VCaP (cell line): ENCODE measurements around the gene FOXN3.

Source experiments
- H3K27ac ChIP-seq: fragments of 450-650 bp; 2 replicates; pipeline ENCODE4 v1.5.1; 2017
- TF ChIP-seq, protein P1 (sequence below): fragments of 450-650 bp; conservative IDR thresholded peaks from 2 replicates; pipeline ENCODE4 v1.5.1; 2017; ENCODE audit warnings: mild to moderate bottlenecking, moderate library complexity

The FOXN3 gene

DNA sequence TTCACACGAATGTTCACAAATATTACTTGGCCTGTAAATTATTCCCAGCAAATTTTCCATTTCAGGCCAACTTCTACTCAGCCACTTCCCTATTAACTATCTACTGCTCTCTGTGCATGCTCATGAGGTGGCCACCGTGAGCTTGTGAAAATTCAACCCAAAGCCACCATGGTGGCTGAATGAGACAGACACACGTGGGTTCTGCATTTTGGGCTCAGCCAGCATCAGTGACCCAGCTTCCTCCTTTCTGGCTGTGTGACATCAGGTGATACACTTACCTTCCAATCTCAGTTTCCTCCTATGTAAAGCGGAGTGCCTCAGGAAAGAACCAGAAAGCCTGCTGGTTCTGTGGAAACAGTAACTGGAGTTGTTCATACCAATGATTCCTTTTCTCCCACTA lies 175.8 kb downstream of the FOXN3 start:
- H3K27ac ChIP-seq = no peak overlapping the region
- TF ChIP-seq, protein P1, sequence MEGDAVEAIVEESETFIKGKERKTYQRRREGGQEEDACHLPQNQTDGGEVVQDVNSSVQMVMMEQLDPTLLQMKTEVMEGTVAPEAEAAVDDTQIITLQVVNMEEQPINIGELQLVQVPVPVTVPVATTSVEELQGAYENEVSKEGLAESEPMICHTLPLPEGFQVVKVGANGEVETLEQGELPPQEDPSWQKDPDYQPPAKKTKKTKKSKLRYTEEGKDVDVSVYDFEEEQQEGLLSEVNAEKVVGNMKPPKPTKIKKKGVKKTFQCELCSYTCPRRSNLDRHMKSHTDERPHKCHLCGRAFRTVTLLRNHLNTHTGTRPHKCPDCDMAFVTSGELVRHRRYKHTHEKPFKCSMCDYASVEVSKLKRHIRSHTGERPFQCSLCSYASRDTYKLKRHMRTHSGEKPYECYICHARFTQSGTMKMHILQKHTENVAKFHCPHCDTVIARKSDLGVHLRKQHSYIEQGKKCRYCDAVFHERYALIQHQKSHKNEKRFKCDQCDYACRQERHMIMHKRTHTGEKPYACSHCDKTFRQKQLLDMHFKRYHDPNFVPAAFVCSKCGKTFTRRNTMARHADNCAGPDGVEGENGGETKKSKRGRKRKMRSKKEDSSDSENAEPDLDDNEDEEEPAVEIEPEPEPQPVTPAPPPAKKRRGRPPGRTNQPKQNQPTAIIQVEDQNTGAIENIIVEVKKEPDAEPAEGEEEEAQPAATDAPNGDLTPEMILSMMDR = no peak

DNA sequence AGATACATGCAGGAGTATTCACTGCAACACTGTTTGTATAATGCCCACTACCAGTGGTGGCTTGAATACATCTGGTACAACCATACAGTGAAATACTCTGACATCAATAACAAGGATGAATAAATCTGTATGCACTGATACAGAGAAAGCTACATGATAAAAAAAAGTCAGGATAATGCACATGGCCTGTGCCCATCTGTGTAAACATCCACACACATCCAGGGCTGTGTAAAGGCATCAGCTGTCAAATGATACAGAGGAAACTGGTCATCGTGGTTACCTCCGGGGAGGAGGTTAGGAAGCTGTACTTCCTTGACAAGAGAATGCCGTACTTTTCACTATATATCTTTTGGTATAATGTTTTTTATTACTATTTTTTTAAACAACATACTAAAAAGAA lies 176.6 kb downstream of the FOXN3 start:
- TF ChIP-seq, protein P1 = no peak
- H3K27ac ChIP-seq = no peak overlapping the region

DNA sequence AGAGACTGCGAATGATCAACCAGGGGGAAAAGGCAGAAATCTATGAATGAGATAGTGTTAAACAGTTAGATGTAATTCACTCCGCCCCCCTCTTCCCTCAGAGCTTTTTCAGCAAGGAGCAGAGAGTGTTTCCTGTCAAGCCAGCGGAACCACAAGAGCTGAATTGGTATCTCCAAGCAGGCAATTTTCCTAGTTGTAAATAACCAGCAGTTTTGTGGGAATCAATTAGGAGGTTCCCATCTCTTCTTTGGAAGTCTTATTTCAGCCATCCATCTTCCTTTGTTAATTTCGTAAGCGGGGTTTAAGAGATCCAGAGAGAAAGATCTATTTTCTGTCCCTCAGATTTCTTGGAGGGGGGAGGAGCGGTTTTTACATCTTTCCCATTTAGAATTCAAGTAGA lies 178.0 kb downstream of the FOXN3 start:
- TF ChIP-seq, protein P1 = no peak
- no peak overlapping the region for H3K27ac ChIP-seq

DNA sequence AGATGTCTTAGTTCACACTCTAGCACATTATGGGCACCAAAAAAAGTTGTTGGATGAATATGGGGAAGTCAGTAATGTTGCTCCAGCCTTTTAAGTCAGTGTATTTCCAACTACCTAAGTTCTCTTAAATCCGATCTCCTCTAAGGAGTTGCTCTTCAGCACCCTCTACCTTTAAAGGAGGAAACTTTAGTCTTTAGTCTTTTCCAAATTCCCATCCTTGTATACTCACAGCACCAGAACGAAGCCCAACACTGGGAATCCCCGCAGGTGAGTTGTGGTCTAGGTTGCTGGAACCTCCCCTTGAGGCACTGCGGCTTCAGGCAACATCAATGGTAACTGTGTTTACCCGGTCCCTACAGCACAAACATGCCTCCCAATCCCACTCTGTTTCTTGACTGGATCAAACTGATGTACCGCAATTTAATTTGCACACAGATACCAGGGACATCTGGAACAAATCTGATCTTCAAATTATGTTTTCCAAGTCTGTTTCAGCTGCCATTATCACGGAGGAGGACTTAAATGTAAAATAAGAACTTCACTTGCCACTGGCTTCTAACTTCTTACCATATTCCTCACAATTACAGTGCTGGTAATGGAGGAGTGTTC lies 179.0 kb downstream of the FOXN3 start:
- TF ChIP-seq, protein P1 = peak; percentile 73

DNA sequence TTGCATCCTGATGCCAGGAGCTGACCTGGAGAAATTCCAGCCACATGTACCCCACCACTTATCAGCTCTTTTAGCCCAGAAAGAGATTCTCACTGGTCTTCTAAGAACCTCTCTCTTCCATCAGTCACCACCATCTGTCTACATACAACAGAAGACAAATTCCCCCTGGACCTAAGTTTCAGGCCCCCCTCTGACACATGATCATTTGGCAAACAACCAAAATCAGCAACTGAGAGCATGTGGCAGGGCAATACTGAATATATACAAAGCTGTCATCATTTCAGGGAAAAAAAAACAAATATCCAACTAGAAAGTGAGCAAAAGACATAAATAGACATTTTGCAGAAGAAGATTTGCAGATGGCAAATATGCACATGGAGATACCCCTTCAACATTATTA lies 180.2 kb downstream of the FOXN3 start:
- no peak overlapping the region for H3K27ac ChIP-seq
- TF ChIP-seq, protein P1 = no peak

More for the DNA sequence above, 179.0 kb downstream of the FOXN3 start:
- H3K27ac ChIP-seq = no peak overlapping the region

DNA sequence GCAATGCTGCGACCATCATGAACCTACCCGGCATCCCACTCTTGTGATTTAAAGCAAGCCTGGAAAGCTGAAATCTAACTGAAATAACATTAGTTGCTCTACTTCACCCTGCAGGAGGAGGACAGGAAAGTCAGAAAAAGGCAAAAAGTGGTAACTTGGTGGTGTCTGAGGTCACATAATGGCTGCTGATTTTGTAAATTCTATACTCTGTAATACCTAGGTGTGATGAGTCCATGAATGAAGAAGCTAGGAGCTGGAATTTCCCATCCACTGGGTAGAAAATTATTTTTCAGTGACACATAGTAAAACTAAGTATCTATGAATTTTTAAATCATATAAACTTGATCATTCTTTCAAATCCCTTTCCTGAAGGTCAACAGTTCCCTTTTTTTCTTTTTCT lies 183.8 kb downstream of the FOXN3 start:
- no peak overlapping the region for H3K27ac ChIP-seq
- TF ChIP-seq, protein P1 = no peak

DNA sequence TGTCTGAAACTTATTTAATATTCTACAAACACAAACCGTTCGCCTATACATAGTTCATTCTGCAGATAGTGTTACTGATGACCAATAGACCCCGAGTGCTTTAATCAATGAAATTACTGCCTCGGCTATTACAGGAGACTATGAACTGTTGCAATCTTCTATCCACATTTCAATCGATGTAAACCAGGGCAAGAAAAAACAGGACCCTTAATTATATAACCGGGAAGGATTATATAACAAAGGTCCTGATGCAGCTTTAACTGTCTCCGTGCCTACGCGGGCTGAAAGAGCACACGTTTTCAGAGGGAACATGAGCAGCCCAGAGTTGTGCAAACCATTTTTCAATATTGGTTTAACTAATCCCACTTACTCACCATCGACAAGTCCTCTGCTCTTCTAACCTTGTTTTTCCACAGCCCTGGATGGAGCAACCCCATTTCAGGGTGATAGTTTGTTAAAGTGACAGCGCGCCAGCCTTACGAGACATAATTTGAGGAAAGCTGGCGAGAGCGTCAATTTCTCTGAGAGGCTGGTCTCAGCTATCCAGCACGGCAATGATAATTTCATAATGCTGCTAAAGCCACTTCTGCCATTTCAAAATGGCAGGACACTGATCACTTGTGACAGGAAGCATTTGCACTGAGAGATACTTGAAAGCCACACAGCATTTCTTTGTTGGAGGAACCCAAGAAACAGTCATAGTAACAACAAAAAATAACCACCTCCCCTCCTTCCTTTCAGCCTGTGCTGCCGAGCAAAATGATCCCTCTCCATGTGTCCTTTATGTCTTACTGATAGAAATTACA lies 184.6 kb downstream of the FOXN3 start:
- TF ChIP-seq, protein P1 = no peak
- no peak overlapping the region for H3K27ac ChIP-seq
